Measurements from ENCODE around the gene DUSP22.
"Not testable (repeated sequence)": the region's sequence is repeated elsewhere in the genome, so short reads cannot be mapped to it uniquely, and the experiment has no call there.

Gene DUSP22

GRCh38 chr6:280775-281468 is 11.4 kb upstream of the DUSP22 start:
- DNase-seq: no peak

- no peak for DNase-seq
These were observed 10.7 kb upstream of the DUSP22 start for GRCh38 chr6:281469-282103.

- no peak for DNase-seq
These were observed 10.0 kb upstream of the DUSP22 start for GRCh38 chr6:282177-282866.

GRCh38 chr6:282867-283416 is 9.3 kb upstream of the DUSP22 start:
- no peak for DNase-seq

- DNase-seq: no peak
These were observed 7.8 kb upstream of the DUSP22 start for GRCh38 chr6:284486-284885.

GRCh38 chr6:285030-285771 is 7.1 kb upstream of the DUSP22 start:
- DNase-seq: no peak

- not testable (repeated sequence) for DNase-seq
These were observed 6.4 kb upstream of the DUSP22 start for GRCh38 chr6:285902-286301.

- no peak for DNase-seq
These were observed 5.4 kb upstream of the DUSP22 start for GRCh38 chr6:286681-287488.

GRCh38 chr6:287489-287860 is 4.8 kb upstream of the DUSP22 start:
- DNase-seq: no peak

GRCh38 chr6:288866-289265 is 3.4 kb upstream of the DUSP22 start:
- no peak for DNase-seq

- DNase-seq: no peak
These were observed 2.0 kb upstream of the DUSP22 start for GRCh38 chr6:290111-290922.

- DNase-seq: no peak
These were observed 1.0 kb upstream of the DUSP22 start for GRCh38 chr6:291204-291696.

- no peak for DNase-seq
These were observed 362 bp downstream of the DUSP22 start for GRCh38 chr6:292506-293192.

- no peak for DNase-seq
These were observed 1.2 kb downstream of the DUSP22 start for GRCh38 chr6:293193-294174.

GRCh38 chr6:294656-295565 is 2.6 kb downstream of the DUSP22 start:
- no peak for DNase-seq

GRCh38 chr6:296151-297122 is 4.2 kb downstream of the DUSP22 start:
- DNase-seq: no peak

Measured in activated CD4-positive, CD25-positive, alpha-beta regulatory T cell (primary cell).